Right hindlimb (tissue), 1 donor: ENCODE results near the gene PRDM9.
A peak's percentile ranks its signal among the peaks of the same experiment; 100 is the strongest.
"Not testable (repeated sequence)": the region's sequence is repeated elsewhere in the genome, so short reads cannot be mapped to it uniquely, and the experiment has no call there.

Source experiments
- DNase-seq: peaks from one replicate; pipeline ENCODE4 v3.0.0-alpha.2; 2018

Gene PRDM9

DNA sequence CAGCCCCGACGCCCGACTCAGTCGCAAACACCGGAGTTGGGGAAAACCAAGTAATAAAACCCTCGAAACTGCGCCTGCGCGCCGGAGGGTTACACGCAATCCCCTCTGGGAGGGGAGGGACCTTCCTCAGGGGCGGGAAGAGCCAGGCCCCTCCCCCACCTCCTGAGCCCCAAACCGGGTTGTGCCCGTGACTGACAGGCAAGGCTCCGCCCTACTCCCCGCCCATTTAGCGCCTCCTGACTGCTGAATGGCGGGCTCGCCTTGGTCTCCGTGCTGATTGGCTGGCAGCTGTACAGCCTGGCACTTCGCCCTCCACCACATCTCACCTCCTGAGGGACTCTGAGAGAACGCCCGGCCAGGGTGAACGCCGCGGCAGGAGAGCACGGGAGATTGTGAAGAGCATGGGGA is at the start of gene PRDM9:
Gene PRDM9 (plus strand): TSS at position 332 of the 408 bp plus-strand sequence. CDS start 1,425 bp downstream, outside the sequence.
- DNase-seq: peak; percentile 72

DNA sequence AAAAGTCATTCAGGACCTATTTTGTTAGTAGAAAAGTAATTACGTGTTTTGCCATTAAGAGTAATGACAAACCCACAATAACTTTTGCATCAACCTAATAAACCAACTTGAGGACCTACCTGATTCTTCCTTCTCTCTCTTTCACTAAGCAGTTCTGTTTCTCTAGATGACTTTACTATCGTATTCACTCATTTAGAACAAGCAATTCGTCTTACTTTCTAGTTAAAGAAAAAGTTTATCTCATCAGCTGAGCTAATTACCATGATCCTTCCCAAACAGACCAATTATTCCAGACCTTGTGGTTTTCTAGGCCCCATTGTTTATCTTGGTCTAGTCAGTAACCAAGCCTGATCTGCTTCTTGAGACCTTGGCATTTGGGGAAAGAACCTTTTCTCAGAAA is 49.6 kb upstream of the PRDM9 start:
- DNase-seq: no peak

DNA sequence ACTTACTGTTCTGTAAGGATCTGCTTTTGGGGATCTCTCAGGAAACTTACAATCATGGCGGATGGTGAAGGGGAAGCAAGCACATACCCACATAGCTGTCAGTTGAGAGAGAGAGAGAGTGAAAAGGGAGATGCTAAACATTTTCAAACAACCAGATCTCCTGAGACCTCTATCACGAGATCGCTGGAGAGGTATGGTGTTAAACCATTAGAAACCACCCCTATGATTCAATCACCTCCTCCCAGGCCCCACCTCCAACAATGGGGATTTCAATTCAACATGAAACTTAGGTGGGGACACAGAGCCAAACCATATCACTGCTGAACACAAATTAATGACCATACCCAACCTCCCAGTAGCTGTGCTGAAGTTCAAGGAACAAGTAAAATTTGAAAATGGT is 48.2 kb upstream of the PRDM9 start:
- DNase-seq: no peak

DNA sequence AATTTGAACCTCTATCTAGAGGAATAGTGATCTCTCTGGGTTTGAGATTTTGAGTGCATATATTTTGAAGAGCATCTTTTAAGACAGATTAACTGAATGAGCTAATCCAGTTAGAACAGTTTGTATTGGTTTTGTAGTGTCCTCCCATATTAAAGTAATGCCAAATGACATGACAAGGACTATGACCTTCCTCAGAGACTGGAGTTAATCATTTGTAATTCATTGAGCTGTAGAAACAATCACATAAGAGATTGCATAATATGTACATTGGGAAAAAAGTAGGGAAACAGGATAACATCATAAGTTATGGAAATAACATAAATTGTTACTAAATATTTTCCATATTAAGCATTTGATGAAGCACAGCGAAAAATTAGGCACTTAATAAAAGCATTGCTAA is 45.8 kb upstream of the PRDM9 start:
- DNase-seq: no peak

DNA sequence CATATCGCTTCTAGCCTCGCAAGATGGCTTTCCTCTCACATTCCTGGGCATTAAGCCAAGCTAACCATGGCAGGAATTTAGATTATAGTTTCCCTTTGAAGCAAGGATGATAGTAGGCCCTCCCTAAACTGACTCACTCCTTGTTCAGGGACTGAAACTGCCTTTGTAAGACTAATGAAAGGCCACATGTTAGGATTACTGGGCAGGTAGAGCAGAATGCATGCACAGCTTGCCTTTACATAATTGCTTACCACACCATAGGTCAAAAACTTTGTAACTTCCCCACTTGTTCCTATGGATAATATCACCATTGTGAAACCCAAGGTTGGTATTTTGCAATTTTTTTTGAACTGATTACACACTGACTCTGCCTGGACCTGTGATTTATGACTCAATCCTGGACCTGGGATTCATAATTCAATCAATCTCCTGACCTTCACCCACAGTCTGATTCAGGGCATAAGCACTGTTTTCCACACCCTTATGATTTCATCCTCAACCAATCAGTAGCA is 41.0 kb upstream of the PRDM9 start:
- no peak for DNase-seq

DNA sequence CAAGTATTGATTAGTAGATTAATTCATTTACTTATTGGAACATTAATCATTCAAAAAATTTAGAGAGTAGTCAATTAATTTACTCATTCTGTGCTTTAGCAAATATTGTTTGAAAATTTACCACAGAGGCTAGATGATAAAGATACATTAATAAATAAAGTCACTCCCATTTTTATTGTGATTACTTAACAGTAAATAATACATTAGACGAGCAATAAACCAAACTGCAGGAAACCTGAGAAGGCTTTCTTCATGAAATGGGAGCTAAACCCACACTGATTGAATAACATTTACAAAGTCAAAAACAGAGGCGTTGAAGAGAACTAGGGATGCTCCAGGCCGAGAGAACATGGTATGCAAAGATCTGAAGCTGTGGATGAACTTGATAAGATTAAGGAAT is 38.8 kb upstream of the PRDM9 start:
- DNase-seq: no peak

DNA sequence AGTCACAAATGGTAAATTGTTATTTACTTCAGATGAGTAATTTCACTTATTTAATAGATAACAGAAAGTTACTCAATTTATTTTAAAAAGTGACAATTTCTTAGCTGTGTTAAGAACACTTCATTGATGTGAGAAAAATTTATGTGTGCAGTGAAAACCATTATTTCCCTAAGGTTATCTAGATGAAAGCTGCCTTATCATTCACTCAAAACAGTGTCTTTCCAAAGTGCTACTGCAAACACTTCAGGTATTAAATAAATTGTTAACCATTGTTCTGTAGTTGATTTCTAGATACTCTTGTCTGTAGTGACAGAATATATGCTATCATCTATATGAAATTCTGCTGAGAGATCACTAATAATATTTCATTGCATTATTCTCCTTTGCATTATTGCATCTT is 33.5 kb upstream of the PRDM9 start:
- no peak for DNase-seq

DNA sequence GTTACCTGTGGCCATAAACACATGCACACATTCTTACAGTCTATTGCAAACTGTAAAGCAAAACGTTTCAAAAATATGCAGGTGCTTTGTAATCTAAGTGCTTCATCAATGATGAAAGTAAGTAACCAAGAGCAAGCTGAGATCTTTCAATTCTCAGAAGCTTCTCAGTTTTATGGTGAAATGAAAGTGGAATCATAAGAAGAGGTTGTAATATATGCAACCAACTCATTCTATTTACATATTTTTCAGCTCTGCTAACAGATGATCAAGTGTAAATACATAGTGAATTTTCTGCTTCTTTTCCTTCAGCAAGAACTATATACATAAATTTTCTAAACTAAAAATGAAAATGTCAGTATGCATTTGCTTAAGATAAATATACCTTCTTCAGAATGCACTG is 33.1 kb upstream of the PRDM9 start:
- no peak for DNase-seq

DNA sequence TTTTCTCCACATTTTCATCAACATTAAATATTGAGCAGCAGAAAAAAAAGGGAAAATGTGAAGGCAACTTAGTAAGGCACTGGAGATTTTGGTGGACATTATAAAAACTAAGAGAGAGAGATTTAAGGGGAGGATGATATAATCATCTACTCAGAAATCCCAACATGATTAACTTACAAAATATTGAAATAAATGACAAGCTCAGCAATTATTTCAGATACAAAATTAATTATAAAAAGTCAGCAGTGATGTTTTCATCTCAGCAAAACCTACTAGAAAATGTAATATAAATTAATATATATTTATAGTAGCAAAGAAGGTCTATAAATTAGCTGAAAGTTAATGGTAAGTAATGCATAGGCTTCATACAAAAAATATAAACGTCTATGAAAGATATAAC is 30.8 kb upstream of the PRDM9 start:
- no peak for DNase-seq

DNA sequence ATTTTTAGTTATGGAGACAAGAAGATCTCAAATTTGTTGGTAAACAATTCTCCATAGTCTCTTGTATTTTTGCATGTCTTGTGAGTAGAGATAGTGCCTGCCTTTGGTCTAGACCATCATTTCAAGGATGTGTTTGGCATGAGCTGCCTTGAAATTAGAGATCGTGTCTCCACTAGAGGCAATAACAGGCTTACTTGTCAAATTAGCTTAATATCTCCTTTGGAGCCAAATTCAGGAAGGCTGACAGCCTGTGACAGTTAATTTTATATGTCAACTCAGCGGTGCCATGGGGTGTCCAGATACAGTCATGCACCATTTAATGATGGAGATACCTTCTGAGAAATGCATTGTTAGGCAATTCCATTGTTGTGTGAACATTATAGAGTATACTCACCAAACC is 24.8 kb upstream of the PRDM9 start:
- DNase-seq: no peak

DNA sequence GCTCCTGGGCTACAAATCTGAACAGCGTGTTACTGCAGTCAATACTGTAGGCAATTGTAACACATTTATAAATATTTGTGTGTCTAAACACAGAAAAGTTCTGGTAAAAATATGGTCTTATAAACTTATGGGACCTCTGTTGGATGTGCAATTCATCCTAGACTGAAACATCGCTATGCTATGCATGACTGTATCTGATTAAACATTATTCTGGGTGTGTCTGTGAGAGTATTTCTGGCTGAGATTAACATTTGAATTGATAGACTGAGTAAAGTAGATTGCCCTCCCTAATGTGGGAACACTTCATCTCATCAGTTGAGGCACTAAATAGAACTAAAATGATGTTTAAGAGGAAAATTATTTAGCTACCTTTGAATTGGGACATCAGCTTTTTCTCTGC is 24.3 kb upstream of the PRDM9 start:
- DNase-seq: no peak

DNA sequence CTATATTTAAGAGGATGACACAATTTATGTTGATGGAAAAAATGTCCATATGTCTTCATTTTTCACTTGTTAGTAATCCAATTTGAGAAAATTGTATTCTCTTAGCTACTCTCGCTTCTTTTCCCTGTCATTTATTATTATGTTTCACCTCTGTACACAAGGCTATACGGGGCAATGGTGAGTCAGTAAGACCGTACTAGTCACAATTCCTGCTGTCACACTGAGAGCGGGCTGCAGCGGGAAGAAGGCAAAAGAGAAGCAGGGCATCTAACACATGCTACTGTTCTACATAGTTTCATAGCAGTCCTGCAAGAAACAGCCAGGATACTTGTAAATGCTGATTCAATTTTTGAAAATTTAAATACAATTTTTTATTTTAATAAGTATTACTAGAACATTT is 23.3 kb upstream of the PRDM9 start:
- DNase-seq: no peak

DNA sequence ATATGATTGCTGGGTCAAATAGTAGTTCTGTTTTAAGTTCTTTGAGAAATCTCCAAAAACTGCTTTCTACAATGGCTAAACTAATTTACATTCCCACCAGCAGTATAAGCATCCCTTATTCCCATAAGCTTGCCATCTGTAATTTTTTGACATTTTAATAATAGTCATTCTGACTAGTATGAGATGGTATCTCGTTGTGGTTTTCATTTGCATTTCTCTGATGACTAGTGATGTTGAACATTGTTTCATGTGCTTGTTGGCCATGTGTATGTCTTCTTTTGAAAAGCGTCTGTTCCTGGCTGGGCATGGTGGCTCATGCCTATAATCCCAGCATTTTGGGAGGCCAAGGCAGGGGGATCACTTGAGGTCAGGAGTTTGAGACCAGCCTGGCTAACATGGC is 21.2 kb upstream of the PRDM9 start:
- DNase-seq: not testable (repeated sequence)

DNA sequence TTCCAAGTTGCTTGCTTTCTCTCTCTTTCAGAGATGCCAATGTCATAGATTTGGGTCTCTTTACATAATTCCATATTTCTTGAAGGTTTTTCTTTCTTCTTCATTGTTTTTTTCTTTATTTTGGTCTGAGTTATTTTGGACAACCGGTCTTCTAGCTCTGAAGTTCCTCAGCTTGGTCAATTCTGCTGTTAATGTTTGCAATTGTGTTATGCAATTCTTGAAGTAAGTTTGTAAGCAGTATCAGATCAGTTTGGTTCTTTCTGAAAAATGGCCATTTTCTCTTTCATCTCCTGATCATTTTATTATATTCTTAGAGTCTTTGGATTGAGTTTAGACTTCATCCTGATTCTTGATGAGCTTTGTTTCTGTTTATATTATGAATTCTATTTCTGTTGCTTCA is 16.4 kb upstream of the PRDM9 start:
- no peak for DNase-seq

DNA sequence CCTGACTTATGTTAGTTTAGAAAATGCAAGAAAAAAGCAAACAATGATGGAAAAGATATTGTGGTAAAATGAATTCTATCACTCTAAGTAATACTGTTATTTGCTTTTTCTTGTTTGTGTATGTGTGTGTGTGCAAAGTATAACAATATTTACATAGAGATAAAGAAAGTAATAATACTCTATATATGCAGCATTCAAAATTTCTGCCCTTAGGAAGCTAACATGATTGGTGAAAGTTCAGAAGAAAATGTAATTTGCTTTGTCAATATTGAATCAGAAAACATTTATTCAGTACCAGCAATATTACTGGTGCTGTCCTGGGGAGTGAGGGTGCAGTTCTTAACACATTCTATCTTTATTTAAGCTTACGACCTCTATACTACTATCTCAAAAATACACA is 12.9 kb upstream of the PRDM9 start:
- no peak for DNase-seq

DNA sequence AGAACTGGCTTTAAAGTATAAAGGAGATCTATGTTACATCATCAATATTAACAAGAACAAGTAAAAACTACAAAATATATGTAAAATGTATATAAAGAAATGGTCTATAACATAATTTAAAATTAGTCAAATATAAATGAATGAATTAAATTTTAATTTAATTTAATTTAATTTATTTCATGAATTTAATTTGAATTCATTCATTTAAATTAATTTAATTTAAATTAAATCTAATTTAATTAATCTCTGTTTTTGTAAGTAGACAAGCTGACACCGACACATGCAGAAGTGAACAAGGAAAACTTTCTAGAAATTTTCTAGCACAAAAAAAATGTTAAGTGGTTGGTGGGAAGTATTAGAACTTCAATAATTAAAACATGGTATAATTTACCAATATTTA is 10.8 kb upstream of the PRDM9 start:
- no peak for DNase-seq

DNA sequence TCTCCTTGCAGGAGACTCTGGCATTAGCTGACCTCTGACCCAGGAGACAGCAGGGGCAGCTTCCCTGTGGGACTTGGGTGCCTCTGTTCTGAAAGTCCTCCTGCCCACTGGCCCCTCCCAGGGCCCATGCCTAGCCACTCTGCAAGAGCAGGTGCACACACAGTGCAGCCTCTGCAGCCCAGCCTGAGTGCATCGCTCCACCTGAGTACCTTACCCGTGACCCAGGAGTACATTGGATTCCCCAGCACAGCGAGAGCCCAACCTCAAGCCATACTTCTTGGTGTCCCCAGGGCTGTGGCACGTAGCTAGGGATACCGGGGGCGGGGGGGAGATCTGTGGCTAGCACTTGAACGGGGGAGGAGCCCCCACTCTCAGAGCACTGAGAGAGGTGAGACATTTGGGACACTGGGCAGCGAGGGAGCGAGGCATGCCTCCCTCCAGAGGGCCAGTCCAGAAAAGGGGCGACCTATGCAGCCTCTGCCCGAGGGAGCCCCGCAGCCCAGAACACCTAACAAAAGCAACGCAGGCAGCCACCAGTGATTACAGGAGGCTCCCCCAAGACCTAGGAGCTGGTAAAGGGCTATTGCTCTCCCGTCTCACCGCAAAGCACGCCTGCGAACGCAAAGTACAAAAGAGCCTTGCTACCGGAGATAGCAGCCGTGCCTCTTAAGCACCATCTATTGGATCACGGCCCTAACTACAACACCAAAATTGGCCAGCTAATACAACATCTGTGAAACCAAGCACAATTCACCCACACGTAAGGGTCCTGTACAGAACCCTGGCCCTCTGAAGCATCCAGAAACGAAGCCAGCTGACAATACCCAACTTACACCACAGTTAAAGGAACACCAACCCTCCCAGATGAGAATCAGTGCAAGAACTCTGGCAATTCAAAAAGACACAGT is 826 bp upstream of the PRDM9 start:
- DNase-seq: no peak

DNA sequence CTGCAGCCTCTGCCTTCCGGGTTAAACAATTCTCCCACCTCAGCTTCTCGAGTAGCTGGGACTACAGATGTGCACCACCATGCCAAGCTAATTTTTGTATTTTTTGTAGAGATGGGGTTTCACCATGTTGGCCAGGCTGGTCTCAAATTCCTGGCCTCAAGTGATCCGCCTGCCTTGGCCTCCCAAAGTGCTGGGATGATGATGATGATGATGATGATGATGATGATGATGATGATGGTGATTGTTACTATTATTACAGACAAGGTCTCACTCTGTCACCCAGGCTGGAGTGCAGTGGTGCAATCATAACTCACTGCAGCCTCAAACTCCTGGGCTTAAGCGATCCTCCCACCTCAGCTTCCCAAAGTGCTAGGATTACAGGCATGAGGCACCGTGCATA is 3.0 kb downstream of the PRDM9 start:
- not testable (repeated sequence) for DNase-seq

DNA sequence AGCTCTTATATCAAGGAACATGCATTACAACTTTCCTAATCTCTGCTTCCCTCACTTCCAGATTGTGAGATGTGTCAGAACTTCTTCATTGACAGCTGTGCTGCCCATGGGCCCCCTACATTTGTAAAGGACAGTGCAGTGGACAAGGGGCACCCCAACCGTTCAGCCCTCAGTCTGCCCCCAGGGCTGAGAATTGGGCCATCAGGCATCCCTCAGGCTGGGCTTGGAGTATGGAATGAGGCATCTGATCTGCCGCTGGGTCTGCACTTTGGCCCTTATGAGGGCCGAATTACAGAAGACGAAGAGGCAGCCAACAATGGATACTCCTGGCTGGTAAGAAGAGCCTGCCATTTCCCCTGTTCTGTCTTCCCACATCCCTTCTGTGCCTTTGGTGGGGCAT is 15.1 kb downstream of the PRDM9 start:
- DNase-seq: no peak

DNA sequence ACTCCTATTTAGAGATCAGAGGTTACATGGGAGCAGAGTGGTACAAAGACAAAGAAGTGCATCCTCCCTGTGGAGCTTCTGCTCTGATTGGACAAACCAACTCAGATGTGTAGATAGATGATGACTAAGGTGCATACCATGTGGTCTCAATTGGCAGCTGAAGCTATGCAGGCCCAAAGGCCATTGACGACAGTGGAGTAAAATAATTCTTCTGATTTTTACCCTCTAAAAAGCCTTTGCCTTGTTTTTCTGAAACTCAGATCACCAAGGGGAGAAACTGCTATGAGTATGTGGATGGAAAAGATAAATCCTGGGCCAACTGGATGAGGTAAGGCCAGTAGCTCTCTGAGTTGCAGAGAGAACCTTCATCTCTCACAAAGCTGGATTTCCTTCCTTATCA is 15.6 kb downstream of the PRDM9 start:
- DNase-seq: no peak

DNA sequence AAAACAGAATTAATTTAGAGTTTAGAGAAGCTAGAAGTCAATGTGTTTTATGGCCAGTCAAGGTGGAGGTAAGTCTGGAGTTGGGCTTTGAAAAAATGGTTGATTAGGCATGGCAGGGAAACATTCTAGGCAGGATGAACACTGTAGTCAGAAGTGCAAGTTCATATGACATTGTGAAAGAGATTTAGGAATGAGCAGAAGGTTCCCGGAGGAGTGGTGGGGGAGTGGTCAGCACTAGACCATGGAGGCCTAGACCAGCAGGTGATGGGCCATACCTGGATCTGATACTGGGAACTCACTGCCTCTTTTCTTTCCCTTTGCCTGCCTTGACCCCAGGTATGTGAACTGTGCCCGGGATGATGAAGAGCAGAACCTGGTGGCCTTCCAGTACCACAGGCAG is 16.6 kb downstream of the PRDM9 start:
- no peak for DNase-seq

DNA sequence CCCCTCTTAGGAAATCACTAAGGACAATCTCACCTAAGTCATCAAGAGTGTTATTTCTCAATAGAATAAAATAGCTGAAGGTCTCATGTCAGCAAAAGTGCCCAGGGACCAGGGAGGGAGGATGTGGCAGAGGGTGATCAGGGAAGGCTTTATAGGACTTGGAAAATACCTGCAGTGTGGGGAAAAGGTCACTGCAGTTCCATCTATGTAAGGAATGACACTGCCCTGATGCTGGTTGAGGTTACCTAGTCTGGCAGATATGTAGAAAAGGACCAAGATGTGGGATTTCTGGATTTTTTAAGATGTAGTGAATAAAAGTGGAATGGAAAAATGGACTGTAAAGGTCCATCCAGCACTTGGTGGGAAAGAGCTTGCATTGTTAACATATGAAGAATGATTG is 18.3 kb downstream of the PRDM9 start:
- no peak for DNase-seq

DNA sequence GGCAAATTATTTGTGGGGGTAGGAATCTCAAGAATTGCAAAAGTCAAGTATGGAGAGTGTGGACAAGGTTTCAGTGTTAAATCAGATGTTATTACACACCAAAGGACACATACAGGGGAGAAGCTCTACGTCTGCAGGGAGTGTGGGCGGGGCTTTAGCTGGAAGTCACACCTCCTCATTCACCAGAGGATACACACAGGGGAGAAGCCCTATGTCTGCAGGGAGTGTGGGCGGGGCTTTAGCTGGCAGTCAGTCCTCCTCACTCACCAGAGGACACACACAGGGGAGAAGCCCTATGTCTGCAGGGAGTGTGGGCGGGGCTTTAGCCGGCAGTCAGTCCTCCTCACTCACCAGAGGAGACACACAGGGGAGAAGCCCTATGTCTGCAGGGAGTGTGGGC is 19.2 kb downstream of the PRDM9 start:
- not testable (repeated sequence) for DNase-seq

DNA sequence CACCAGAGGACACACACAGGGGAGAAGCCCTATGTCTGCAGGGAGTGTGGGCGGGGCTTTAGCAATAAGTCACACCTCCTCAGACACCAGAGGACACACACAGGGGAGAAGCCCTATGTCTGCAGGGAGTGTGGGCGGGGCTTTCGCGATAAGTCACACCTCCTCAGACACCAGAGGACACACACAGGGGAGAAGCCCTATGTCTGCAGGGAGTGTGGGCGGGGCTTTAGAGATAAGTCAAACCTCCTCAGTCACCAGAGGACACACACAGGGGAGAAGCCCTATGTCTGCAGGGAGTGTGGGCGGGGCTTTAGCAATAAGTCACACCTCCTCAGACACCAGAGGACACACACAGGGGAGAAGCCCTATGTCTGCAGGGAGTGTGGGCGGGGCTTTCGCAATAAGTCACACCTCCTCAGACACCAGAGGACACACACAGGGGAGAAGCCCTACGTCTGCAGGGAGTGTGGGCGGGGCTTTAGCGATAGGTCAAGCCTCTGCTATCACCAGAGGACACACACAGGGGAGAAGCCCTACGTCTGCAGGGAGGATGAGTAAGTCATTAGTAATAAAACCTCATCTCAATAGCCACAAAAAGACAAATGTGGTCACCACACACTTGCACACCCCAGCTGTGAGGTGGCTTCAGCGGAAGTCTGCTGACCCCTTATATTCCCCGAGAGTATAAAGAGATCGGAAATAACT is 20.0 kb downstream of the PRDM9 start:
- not testable (repeated sequence) for DNase-seq
